DND-41 (cell line): Measurements from ENCODE around the gene NBAS.

ENCODE experiments used
- ATAC-seq: fragments of 200-7000 bp; cut with Tn5 transposase; 3 replicates; pipeline ENCODE4 v1.9.1; 2021; ENCODE audit warnings: low read depth; ENCODE audit not compliant: insufficient read depth
- DNase-seq: peaks from one replicate; pipeline ENCODE4 v3.0.0-alpha.2; 2020
- H2AFZ ChIP-seq: 2 replicates; pipeline ENCODE4 v1.6.0; 2012; ENCODE audit warnings: low read depth, low read length
- H3K27ac ChIP-seq: 2 replicates; pipeline ENCODE4 v1.5.1; 2012; ENCODE audit warnings: low read length, inconsistent platforms
- H3K27me3 ChIP-seq: fragments of 200-600 bp; sonication (generic); 2 replicates; pipeline ENCODE4 v1.6.0; 2012; ENCODE audit warnings: low read length, mild to moderate bottlenecking, inconsistent platforms; ENCODE audit not compliant: insufficient read depth, poor library complexity
- H3K36me3 ChIP-seq: 2 replicates; pipeline ENCODE4 v1.5.1; 2012; ENCODE audit warnings: low read length, inconsistent platforms; ENCODE audit not compliant: insufficient read depth
- H3K4me1 ChIP-seq: 2 replicates; pipeline ENCODE4 v1.5.1; 2012; ENCODE audit warnings: mild to moderate bottlenecking, low read length; ENCODE audit not compliant: insufficient read depth
- H3K4me2 ChIP-seq: 2 replicates; pipeline ENCODE4 v1.6.0; 2012; ENCODE audit warnings: mild to moderate bottlenecking, moderate library complexity, low read length, inconsistent platforms; ENCODE audit not compliant: insufficient read depth
- H3K4me3 ChIP-seq, 2 experiments: fragments of 200-600 bp in 1 of 2; shearing (Covaris generic) in 1 of 2; 2 replicates each; pipeline ENCODE4 v1.5.1; 2012 to 2016; ENCODE audit warnings: inconsistent platforms in 2 of 2, low read length in 2 of 2, mild to moderate bottlenecking in 2 of 2, low read depth in 1 of 2, moderate library complexity in 1 of 2
- H3K79me2 ChIP-seq: 2 replicates; pipeline ENCODE4 v1.6.0; 2012; ENCODE audit warnings: low read length, inconsistent platforms; ENCODE audit not compliant: insufficient read depth
- H3K9ac ChIP-seq: 2 replicates; pipeline ENCODE4 v1.6.0; 2012; ENCODE audit warnings: low read depth, mild to moderate bottlenecking, inconsistent platforms, low read length, moderate library complexity
- H3K9me3 ChIP-seq: 2 replicates; pipeline ENCODE4 v1.5.1; 2012; ENCODE audit warnings: low read length, moderate library complexity, mild to moderate bottlenecking, inconsistent platforms; ENCODE audit not compliant: insufficient read depth, severe bottlenecking
- H4K20me1 ChIP-seq: 2 replicates; pipeline ENCODE4 v1.6.0; 2012; ENCODE audit warnings: low read length; ENCODE audit not compliant: insufficient read depth
- CTCF ChIP-seq: IDR thresholded peaks from 2 replicates; pipeline ENCODE4 v1.5.1; 2012; ENCODE audit warnings: borderline replicate concordance, low read length, moderate library complexity, mild to moderate bottlenecking; ENCODE audit not compliant: poor library complexity, severe bottlenecking; ENCODE audit errors: extremely low read depth
- EZH2 ChIP-seq: IDR thresholded peaks from 3 replicates; pipeline ENCODE4 v1.6.1; 2012; ENCODE audit warnings: borderline replicate concordance, low read depth, mild to moderate bottlenecking, moderate library complexity, low read length, inconsistent platforms; ENCODE audit not compliant: severe bottlenecking

The NBAS gene

DNA sequence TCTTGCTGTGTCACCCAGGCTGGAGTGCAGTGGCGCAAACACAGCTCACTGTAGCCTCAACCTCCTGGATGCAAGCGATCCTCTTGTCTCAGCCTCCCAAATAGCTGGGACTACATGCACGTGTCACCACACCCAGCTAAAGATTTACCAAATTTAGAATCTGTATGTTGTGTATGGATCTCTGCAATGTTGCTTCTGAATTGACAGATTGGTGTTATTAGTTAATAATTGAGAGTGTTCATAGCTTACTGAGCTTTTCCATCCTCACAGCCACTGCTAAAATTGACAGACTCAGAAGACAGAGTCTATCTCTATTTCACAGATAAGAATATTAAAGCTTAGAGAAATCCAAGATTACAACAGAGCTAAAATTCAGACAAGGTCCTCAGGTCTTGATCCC, 4.3 kb upstream of the NBAS start:
- Histone ChIP-seq H2AFZ (no peak overlapping the region), H3K9ac (no peak overlapping the region), H3K79me2 (peaks cover 4% of the 10 kb centered on the region), H3K27me3 (no peaks in the 10 kb centered on the region), H3K27ac (no peak overlapping the region), H3K4me2 (no peak overlapping the region), H3K9me3 (no peaks in the 10 kb centered on the region), H4K20me1 (no peaks in the 10 kb centered on the region), H3K4me3 (no peak overlapping the region), H3K36me3 (no peaks in the 10 kb centered on the region), H3K4me1 (peaks cover 7% of the 10 kb centered on the region)
- TF ChIP-seq CTCF (no peak), EZH2 (no peak)
- DNase-seq = no peak
- ATAC-seq = no peak

DNA sequence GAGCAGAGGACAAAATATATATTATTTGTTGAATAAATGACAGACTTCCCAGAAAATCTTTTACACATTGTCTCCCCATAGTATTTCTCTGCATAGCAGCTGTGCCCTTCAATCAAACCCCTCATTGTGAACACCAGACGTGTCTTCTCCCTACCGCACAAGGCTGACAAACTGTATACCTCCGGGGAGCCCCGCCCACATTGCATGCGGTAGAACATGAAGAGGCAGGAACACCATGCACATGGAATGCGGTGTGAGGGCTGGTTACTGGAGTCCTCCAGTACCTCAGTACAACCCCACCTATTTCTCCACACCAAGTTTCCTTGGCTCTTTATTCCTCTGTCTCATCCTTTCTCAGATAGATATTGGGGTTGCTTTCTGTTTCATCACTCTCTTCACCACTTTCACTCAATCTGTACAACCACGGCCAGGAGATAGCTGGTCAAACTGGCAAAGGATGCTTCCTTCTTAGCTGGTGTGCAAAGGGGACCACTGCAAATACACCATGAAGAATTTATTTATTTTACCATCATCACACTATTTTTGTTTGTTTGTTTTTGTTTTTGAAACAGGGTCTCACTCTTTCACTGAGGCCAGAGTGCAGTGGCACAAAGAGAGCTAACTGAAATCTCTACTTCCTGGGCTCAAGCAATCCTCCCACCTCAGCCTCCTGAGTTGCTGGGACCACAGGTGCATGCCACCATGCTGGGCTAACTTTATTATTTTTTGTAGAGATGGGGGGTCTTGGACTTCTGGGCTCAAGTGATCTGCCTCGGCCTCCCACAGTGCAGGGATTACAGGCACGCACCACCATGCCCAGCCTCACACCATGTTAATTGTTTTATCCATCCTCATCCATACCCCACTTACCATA, 2.3 kb upstream of the NBAS start:
- Histone ChIP-seq H4K20me1 (no peaks in the 10 kb centered on the region), H3K27me3 (no peaks in the 10 kb centered on the region), H3K4me1 (peaks cover 23% of the 10 kb centered on the region), H3K36me3 (no peaks in the 10 kb centered on the region), H2AFZ (no peak overlapping the region), H3K4me2 (no peak overlapping the region), H3K9ac (no peak overlapping the region), H3K27ac (no peak overlapping the region), H3K79me2 (peaks cover 22% of the 10 kb centered on the region), H3K9me3 (no peaks in the 10 kb centered on the region), H3K4me3 (no peak overlapping the region)
- TF ChIP-seq CTCF = no peak
- DNase-seq (no peak), ATAC-seq (no peak)

DNA sequence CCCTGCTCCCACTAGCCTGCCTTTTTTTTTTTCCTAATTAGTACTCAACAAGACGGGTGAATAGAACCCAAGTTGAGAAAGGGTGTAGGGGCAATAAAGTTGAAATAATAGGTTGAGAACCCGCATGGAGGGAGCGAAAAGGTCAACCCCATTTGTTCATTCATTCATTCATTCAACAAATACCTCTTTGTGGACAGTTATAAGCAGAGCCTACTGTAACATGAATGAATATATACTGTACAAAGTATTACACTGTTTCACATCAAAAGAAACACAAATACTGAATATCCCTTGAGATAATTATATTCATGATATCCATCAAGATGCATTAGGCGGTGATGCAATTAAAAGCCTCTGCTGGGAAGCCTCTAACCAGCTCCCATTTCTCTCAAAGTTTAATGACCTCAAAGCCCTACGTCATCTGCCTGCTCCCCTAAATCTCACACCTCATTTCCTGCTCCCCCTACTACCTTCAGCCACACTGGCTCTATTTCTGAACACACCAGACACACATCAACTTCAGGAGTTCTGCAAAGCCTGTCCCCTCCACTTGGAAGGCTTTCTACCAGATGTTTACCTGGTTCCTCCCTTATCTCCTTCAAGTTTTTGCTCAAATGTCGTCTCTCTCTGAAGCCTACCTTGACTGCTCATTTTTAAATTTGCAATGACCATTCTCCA, 1.4 kb upstream of the NBAS start:
- DNase-seq (no peak), ATAC-seq (no peak)
- Histone ChIP-seq H3K4me1 (peaks cover 23% of the 10 kb centered on the region), H3K27me3 (no peaks in the 10 kb centered on the region), H3K4me2 (no peak overlapping the region), H3K4me3 (no peak overlapping the region), H3K9me3 (no peaks in the 10 kb centered on the region), H3K9ac (no peak overlapping the region), H3K27ac (no peak overlapping the region), H4K20me1 (no peaks in the 10 kb centered on the region), H3K79me2 (peaks cover 28% of the 10 kb centered on the region), H2AFZ (0 out of 2 replicates have a peak overlapping the region, but pooled peaks have one; percentile 95), H3K36me3 (no peaks in the 10 kb centered on the region)
- TF ChIP-seq EZH2 (no peak), CTCF (no peak)
